Activated T-helper 2 cell treated with anti-CD3 and anti-CD28 coated beads, Interferon-gamma antibody, Interleukin-2, Interleukin-4, amounts not matched to agents 10 μg/mL and 5 μg/mL and 100 μg/mL, durations not matched to agents 14 hours and 24 hours and 36 hours (primary cell): ENCODE results near the gene FYN. TPM values are rescaled to one million over a fixed set of nuclear protein-coding genes. Genes with fewer than 3 reads are reported as not detected.

ENCODE experiments used
- DNase-seq: peaks from one replicate; pipeline ENCODE4 v3.0.0; 2021; ENCODE audit warnings: low spot score
- H3K27ac Mint-ChIP-seq: one replicate; pipeline ENCODE4 v1.8.0; 2021; ENCODE audit warnings: mixed read lengths
- H3K27me3 Mint-ChIP-seq: one replicate; pipeline ENCODE4 v1.8.0; 2021; ENCODE audit warnings: low read depth, mixed read lengths
- H3K36me3 Mint-ChIP-seq: one replicate; pipeline ENCODE4 v1.8.0; 2021; ENCODE audit warnings: low read depth, mixed read lengths
- H3K4me1 Mint-ChIP-seq: one replicate; pipeline ENCODE4 v1.8.0; 2021; ENCODE audit warnings: low read depth, mixed read lengths
- H3K4me3 Mint-ChIP-seq: one replicate; pipeline ENCODE4 v1.8.0; 2021; ENCODE audit warnings: low read depth, mild to moderate bottlenecking, moderate library complexity, mixed read lengths
- H3K9me3 Mint-ChIP-seq: one replicate; pipeline ENCODE4 v1.8.0; 2021; ENCODE audit warnings: mixed read lengths
- intact Hi-C: fragments of 100-400 bp; cut with micrococcal nuclease; formaldehyde crosslinking; loops from one replicate; pipeline ENCODE4 v1.15.1; 2023
- total RNA-seq: library from RNA; stranded (reverse); gene quantifications from 2 replicates; pipeline ENCODE4 v1.2.3, GENCODE V29; 2022

The FYN gene
- total RNA-seq, 1 donor from 2014 or later = 359 TPM

GRCh38 chr6:111771629-111772028, 101.6 kb downstream of the FYN start:
- intact Hi-C loops = no loop called here
- H3K4me3 Mint-ChIP-seq = no peak overlapping the region
- no peaks in the 10 kb centered on the region for H3K9me3 Mint-ChIP-seq
- H3K36me3 Mint-ChIP-seq = peaks cover 61% of the 10 kb centered on the region
- no peaks in the 10 kb centered on the region for H3K27me3 Mint-ChIP-seq
- peaks cover 77% of the 10 kb centered on the region for H3K4me1 Mint-ChIP-seq
- peak overlapping the region; percentile 45 for H3K27ac Mint-ChIP-seq
- DNase-seq = no peak

- Mint-ChIP-seq H3K27ac (peak overlapping the region; percentile 3), H3K9me3 (no peaks in the 10 kb centered on the region), H3K4me3 (no peak overlapping the region), H3K27me3 (no peaks in the 10 kb centered on the region), H3K36me3 (peaks cover 60% of the 10 kb centered on the region), H3K4me1 (peaks cover 78% of the 10 kb centered on the region)
- DNase-seq = no peak
- intact Hi-C loops = no loop called here
These were observed 102.2 kb downstream of the FYN start for GRCh38 chr6:111771094-111771432.

GRCh38 chr6:111770263-111771093, 102.8 kb downstream of the FYN start:
- intact Hi-C loops = no loop called here
- no peak for DNase-seq
- peaks cover 79% of the 10 kb centered on the region for H3K4me1 Mint-ChIP-seq
- H3K4me3 Mint-ChIP-seq = peak overlapping the region; percentile 3
- H3K36me3 Mint-ChIP-seq = peaks cover 60% of the 10 kb centered on the region
- H3K9me3 Mint-ChIP-seq = no peaks in the 10 kb centered on the region
- no peaks in the 10 kb centered on the region for H3K27me3 Mint-ChIP-seq
- peak overlapping the region; percentile 76 for H3K27ac Mint-ChIP-seq

- Mint-ChIP-seq H3K36me3 (peaks cover 61% of the 10 kb centered on the region), H3K9me3 (no peaks in the 10 kb centered on the region), H3K27ac (peak overlapping the region; percentile 91), H3K4me3 (peak overlapping the region; percentile 15), H3K4me1 (peaks cover 82% of the 10 kb centered on the region), H3K27me3 (no peaks in the 10 kb centered on the region)
- no peak for DNase-seq
- intact Hi-C loops = no loop called here
These were observed 103.7 kb downstream of the FYN start for GRCh38 chr6:111769365-111770152.

GRCh38 chr6:111768431-111768770, 104.9 kb downstream of the FYN start:
- intact Hi-C loops = loop anchor here (1.0 kb wide), 1 partner anchor 8 kb away; no protein-coding TSS in a partner anchor
- H3K27me3 Mint-ChIP-seq = no peaks in the 10 kb centered on the region
- peaks cover 66% of the 10 kb centered on the region for H3K36me3 Mint-ChIP-seq
- H3K9me3 Mint-ChIP-seq = no peaks in the 10 kb centered on the region
- DNase-seq = no peak
- peaks cover 86% of the 10 kb centered on the region for H3K4me1 Mint-ChIP-seq
- H3K4me3 Mint-ChIP-seq = no peak overlapping the region
- peak overlapping the region; percentile 91 for H3K27ac Mint-ChIP-seq

GRCh38 chr6:111767752-111768430, 105.4 kb downstream of the FYN start:
- Mint-ChIP-seq H3K4me3 (no peak overlapping the region), H3K27me3 (no peaks in the 10 kb centered on the region), H3K4me1 (peaks cover 90% of the 10 kb centered on the region), H3K36me3 (peaks cover 68% of the 10 kb centered on the region), H3K27ac (peak overlapping the region; percentile 72), H3K9me3 (no peaks in the 10 kb centered on the region)
- intact Hi-C loops = loop anchor here (1.0 kb wide), 1 partner anchor 8 kb away; no protein-coding TSS in a partner anchor
- DNase-seq = no peak

- intact Hi-C loops = loop anchor here (1.0 kb wide), 1 partner anchor 72 kb away; no protein-coding TSS in a partner anchor
- Mint-ChIP-seq H3K36me3 (peaks cover 70% of the 10 kb centered on the region), H3K9me3 (no peaks in the 10 kb centered on the region), H3K4me3 (no peak overlapping the region), H3K27ac (peak overlapping the region; percentile 93), H3K4me1 (peaks cover 92% of the 10 kb centered on the region), H3K27me3 (no peaks in the 10 kb centered on the region)
- DNase-seq = no peak
These were observed 106.9 kb downstream of the FYN start for GRCh38 chr6:111766201-111766857.

GRCh38 chr6:111765763-111766162, 107.5 kb downstream of the FYN start:
- Mint-ChIP-seq H3K4me1 (peaks cover 94% of the 10 kb centered on the region), H3K27me3 (no peaks in the 10 kb centered on the region), H3K36me3 (peaks cover 70% of the 10 kb centered on the region), H3K9me3 (no peaks in the 10 kb centered on the region), H3K27ac (peak overlapping the region; percentile 93), H3K4me3 (no peak overlapping the region)
- no peak for DNase-seq
- intact Hi-C loops = loop anchor here (1.0 kb wide), 1 partner anchor 73 kb away; no protein-coding TSS in a partner anchor

- Mint-ChIP-seq H3K4me1 (peaks cover 95% of the 10 kb centered on the region), H3K9me3 (no peaks in the 10 kb centered on the region), H3K27ac (peak overlapping the region; percentile 93), H3K27me3 (no peaks in the 10 kb centered on the region), H3K4me3 (peak overlapping the region; percentile 53), H3K36me3 (peaks cover 68% of the 10 kb centered on the region)
- intact Hi-C loops = loop anchor here (1.0 to 5.0 kb wide), 7 partner anchors 40 to 282 kb away; partner anchors contain the start of gene REV3L
- DNase-seq = no peak
These were observed 108.7 kb downstream of the FYN start for GRCh38 chr6:111764238-111765175.

- no peaks in the 10 kb centered on the region for H3K9me3 Mint-ChIP-seq
- H3K27me3 Mint-ChIP-seq = no peaks in the 10 kb centered on the region
- intact Hi-C loops = loop anchor here (2.0 to 5.0 kb wide), 5 partner anchors 13 to 281 kb away; partner anchors contain the start of gene REV3L
- peaks cover 95% of the 10 kb centered on the region for H3K4me1 Mint-ChIP-seq
- H3K27ac Mint-ChIP-seq = peak overlapping the region; percentile 97
- peaks cover 74% of the 10 kb centered on the region for H3K36me3 Mint-ChIP-seq
- no peak overlapping the region for H3K4me3 Mint-ChIP-seq
- no peak for DNase-seq
These were observed 109.9 kb downstream of the FYN start for GRCh38 chr6:111763381-111763780.

- no peak for DNase-seq
- H3K27me3 Mint-ChIP-seq = no peaks in the 10 kb centered on the region
- H3K27ac Mint-ChIP-seq = peak overlapping the region; percentile 97
- H3K4me1 Mint-ChIP-seq = peaks cover 94% of the 10 kb centered on the region
- H3K4me3 Mint-ChIP-seq = no peak overlapping the region
- H3K36me3 Mint-ChIP-seq = peaks cover 80% of the 10 kb centered on the region
- intact Hi-C loops = loop anchor here (2.0 to 5.0 kb wide), 7 partner anchors 15 to 280 kb away; partner anchors contain the start of gene REV3L
- no peaks in the 10 kb centered on the region for H3K9me3 Mint-ChIP-seq
These were observed 111.4 kb downstream of the FYN start for GRCh38 chr6:111761783-111762312.
